Stomach (tissue), 9 donors: Measurements from ENCODE around the gene BRSK2. TPM values are rescaled to one million over a fixed set of nuclear protein-coding genes. Genes with fewer than 3 reads are reported as not detected.
A peak's percentile ranks its signal among the peaks of the same experiment; 100 is the strongest.
"Not testable (repeated sequence)": the region's sequence is repeated elsewhere in the genome, so short reads cannot be mapped to it uniquely, and the experiment has no call there.

ENCODE experiments used
- DNase-seq, 2 donors: peaks; one replicate each; pipeline versions ENCODE4 v3.0.0 to v3.0.0-alpha.2; 2013 to 2019
- H3K27ac ChIP-seq, 5 donors: fragments of 200-600 bp in 4 of 5; sonication (generic) in 4 of 5; one replicate each; pipeline ENCODE4 v1.5.1; 2013 to 2019; ENCODE audit warnings: mild to moderate bottlenecking in 1 of 5, moderate library complexity in 1 of 5
- H3K27me3 ChIP-seq, 3 donors: fragments of 200-600 bp; sonication (generic); one replicate each; pipeline ENCODE4 v1.5.1; 2017 to 2019; ENCODE audit warnings: mixed run types in 1 of 3
- H3K36me3 ChIP-seq, 4 donors: fragments of 200-600 bp; sonication (generic); 1 replicate in 3 of 4; 2 replicates in 1 of 4; pipeline ENCODE4 v1.5.1; 2016 to 2019
- H3K4me1 ChIP-seq, 4 donors: fragments of 200-600 bp; sonication (generic); one replicate each; pipeline ENCODE4 v1.5.1; 2016 to 2019
- H3K4me3 ChIP-seq, 4 donors: fragments of 200-600 bp; sonication (generic) in 3 of 4; one replicate each; pipeline ENCODE4 v1.5.1; 2016 to 2019; ENCODE audit warnings: mild to moderate bottlenecking in 1 of 4
- H3K9me3 ChIP-seq, 4 donors: fragments of 200-600 bp; sonication (generic); one replicate each; pipeline ENCODE4 v1.5.1; 2016 to 2019
- CTCF ChIP-seq, 7 experiments: fragments of 450-650 bp in 4 of 7; fragments of 200-600 bp in 3 of 7; sonication (generic) in 3 of 7; IDR thresholded peaks; one replicate each; pipeline ENCODE4 v1.5.1; 2016 to 2019; ENCODE audit warnings: antibody characterized with exemption in 7 of 7, control low read depth in 2 of 7, mild to moderate bottlenecking in 1 of 7
- EP300 ChIP-seq: sonication (generic); formaldehyde crosslinking; IDR thresholded peaks from one replicate; pipeline ENCODE4 v1.6.1; 2017; ENCODE audit warnings: antibody characterized with exemption
- POLR2A ChIP-seq, 4 donors: fragments of 450-650 bp; IDR thresholded peaks; one replicate each; pipeline ENCODE4 v1.6.1; 2016; ENCODE audit warnings: antibody characterized with exemption in 4 of 4, control low read depth in 2 of 4, mild to moderate bottlenecking in 1 of 4, moderate library complexity in 1 of 4
- POLR2AphosphoS5 ChIP-seq, 3 donors: sonication (generic); formaldehyde crosslinking; IDR thresholded peaks; one replicate each; pipeline ENCODE4 v1.6.1; 2016; ENCODE audit warnings: antibody characterized with exemption in 3 of 3
- WGBS, 5 donors: extraction: QIAGEN DNeasy Blood & Tissue Kit in 3 of 5; methylation state at CpG; one replicate each; pipeline versions ENCODE4 v1.1.5 to v1.1.7; 2013 to 2018; 5-methylcytosine and 5-hydroxymethylcytosine counted together
- intact Hi-C: fragments of 100-400 bp; cut with DNase I; formaldehyde crosslinking; loops from one replicate; pipeline ENCODE4 v1.15.1; 2023; ENCODE audit warnings: low total_unique reads
- polyA plus RNA-seq, 3 donors: library from polyadenylated mRNA; stranded (reverse); fragments of 200-250 nt; gene quantifications; one replicate each; pipeline ENCODE4 v1.2.3, GENCODE V29; 2013
- total RNA-seq, 5 donors: library from RNA; depleted of rRNA; stranded (reverse); fragments of >200 nt; gene quantifications; one replicate each; pipeline versions ENCODE4 v1.1.0 to v1.2.3, GENCODE V29; 2014 to 2016
- donor health status: healthy with polysubstance abuse.
- donor health status: Bipolar disorder and iron deficiency.
- donor health status: healthy.

The BRSK2 gene
- total and polyA plus RNA-seq, 8 donors, result 1.8 to 6.9 (median 1.8) TPM; not detected in 3

GRCh38 chr11:1406571-1407485 is 17.1 kb downstream of the BRSK2 start:
- Histone ChIP-seq H3K9me3 (no peaks in the 10 kb centered on the region), H3K27me3 (peaks cover 0 to 76% (median 8%) of the 10 kb centered on the region in 3 donors), H3K4me3 (no peak overlapping the region), H3K36me3 (no peaks in the 10 kb centered on the region), H3K4me1 (peaks cover 0 to 5% (median 0%) of the 10 kb centered on the region in 4 donors), H3K27ac (no peak overlapping the region)
- 70 to 82% (median 77%) methylated on average over 28 to 31 of the region's 31 CpGs for WGBS, 5 donors
- intact Hi-C loops, result no loop called here
- TF ChIP-seq POLR2A (IDR thresholded peaks at IDR 0.05) (no peak), EP300 (no peak), CTCF (IDR thresholded peaks at IDR 0.05) (no peak)
- no peak for DNase-seq

DNA sequence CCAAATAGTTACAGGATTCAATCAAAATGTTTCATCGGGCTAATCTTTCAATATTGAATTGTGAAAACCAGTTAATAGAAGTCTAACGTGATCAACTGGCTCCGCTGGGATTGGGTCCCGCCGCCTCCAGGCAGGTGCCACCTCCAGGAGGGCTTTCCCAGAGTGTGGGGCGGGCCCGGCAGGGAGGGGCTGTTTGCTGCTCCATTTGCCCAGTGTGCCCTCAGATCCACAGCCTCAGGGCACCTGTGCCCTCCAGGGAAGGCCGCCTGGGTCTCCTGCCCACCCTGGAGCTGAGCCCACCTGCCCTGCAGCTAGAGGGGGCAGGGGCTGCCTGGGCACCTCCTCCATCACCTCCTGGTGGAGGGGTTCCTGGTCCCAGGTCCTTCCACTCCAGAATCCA is 17.9 kb downstream of the BRSK2 start:
- peaks cover 0 to 67% (median 8%) of the 10 kb centered on the region in 3 donors for H3K27me3 ChIP-seq
- 74 to 84% (median 78%) methylated on average over 7 to 8 of the region's 8 CpGs for WGBS, 5 donors

GRCh38 chr11:1408346-1408745 is 18.6 kb downstream of the BRSK2 start:
- H3K36me3 ChIP-seq, result no peaks in the 10 kb centered on the region
- 64 to 80% (median 76%) methylated on average over 1 to 9 of the region's 9 CpGs for WGBS, 5 donors
- H3K9me3 ChIP-seq, result no peaks in the 10 kb centered on the region
- H3K4me3 ChIP-seq, result no peak overlapping the region
- H3K27me3 ChIP-seq, result peaks cover 0 to 60% (median 8%) of the 10 kb centered on the region in 3 donors
- DNase-seq, result no peak
- no peak overlapping the region for H3K27ac ChIP-seq
- no peaks in the 10 kb centered on the region for H3K4me1 ChIP-seq
- no peak for TF ChIP-seq POLR2A (IDR thresholded peaks at IDR 0.05)
- no peak for TF ChIP-seq CTCF (IDR thresholded peaks at IDR 0.05)
- intact Hi-C loops, result no loop called here

More for the DNA sequence above, 17.9 kb downstream of the BRSK2 start:
- H3K4me1 ChIP-seq, result no peaks in the 10 kb centered on the region
- no peak for DNase-seq
- H3K36me3 ChIP-seq, result no peaks in the 10 kb centered on the region
- no peak overlapping the region for H3K4me3 ChIP-seq
- no peak overlapping the region for H3K27ac ChIP-seq
- H3K9me3 ChIP-seq, result no peaks in the 10 kb centered on the region
- TF ChIP-seq EP300, result no peak
- TF ChIP-seq POLR2A (IDR thresholded peaks at IDR 0.05), result no peak
- TF ChIP-seq POLR2AphosphoS5 (IDR thresholded peaks at IDR 0.05), result no peak
- no peak for TF ChIP-seq CTCF (IDR thresholded peaks at IDR 0.05)
- intact Hi-C loops, result no loop called here

GRCh38 chr11:1409108-1409851 is 19.5 kb downstream of the BRSK2 start:
- TF ChIP-seq EP300, result no peak
- no peak for TF ChIP-seq POLR2AphosphoS5 (IDR thresholded peaks at IDR 0.05)
- no peak for TF ChIP-seq POLR2A (IDR thresholded peaks at IDR 0.05)
- TF ChIP-seq CTCF (IDR thresholded peaks at IDR 0.05), result no peak
- WGBS, 5 donors, result 65 to 71% (median 68%) methylated on average over 25 to 29 of the region's 29 CpGs
- H3K27me3 ChIP-seq, result peaks cover 0 to 51% (median 8%) of the 10 kb centered on the region in 3 donors

GRCh38 chr11:1409852-1410125 is 20.1 kb downstream of the BRSK2 start:
- H3K4me1 ChIP-seq, intact Hi-C loops, H3K27ac ChIP-seq, H3K9me3 ChIP-seq, H3K36me3 ChIP-seq, DNase-seq, H3K4me3 ChIP-seq: not testable (repeated sequence)
- WGBS, 5 donors, result 79 to 95% (median 93%) methylated on average over 14 to 29 of the region's 29 CpGs
- H3K27me3 ChIP-seq, result peaks cover 0 to 46% (median 8%) of the 10 kb centered on the region in 3 donors

More at GRCh38 chr11:1409108-1409851, 19.5 kb downstream of the BRSK2 start:
- H3K4me3 ChIP-seq, result no peak overlapping the region
- H3K27ac ChIP-seq, result no peak overlapping the region
- H3K36me3 ChIP-seq, result no peaks in the 10 kb centered on the region
- no peaks in the 10 kb centered on the region for H3K4me1 ChIP-seq
- DNase-seq, result peak in 1 of 2 donors; percentile 58
- no peaks in the 10 kb centered on the region for H3K9me3 ChIP-seq
- intact Hi-C loops, result no loop called here
